Breast epithelium (tissue), 3 donors: ENCODE results near the gene JMY.

Source experiments
- POLR2A ChIP-seq: fragments of 450-650 bp; IDR thresholded peaks from one replicate; pipeline ENCODE4 v1.6.1; 2016; ENCODE audit warnings: antibody characterized with exemption, mild to moderate bottlenecking, moderate library complexity
- TF ChIP-seq, protein P1 (sequence below), 3 donors: fragments of 450-650 bp; IDR thresholded peaks; one replicate each; pipeline ENCODE4 v1.5.1; 2016 to 2017; ENCODE audit warnings: antibody characterized with exemption in 3 of 3, mild to moderate bottlenecking in 3 of 3, moderate library complexity in 3 of 3

- TF ChIP-seq, protein P1, sequence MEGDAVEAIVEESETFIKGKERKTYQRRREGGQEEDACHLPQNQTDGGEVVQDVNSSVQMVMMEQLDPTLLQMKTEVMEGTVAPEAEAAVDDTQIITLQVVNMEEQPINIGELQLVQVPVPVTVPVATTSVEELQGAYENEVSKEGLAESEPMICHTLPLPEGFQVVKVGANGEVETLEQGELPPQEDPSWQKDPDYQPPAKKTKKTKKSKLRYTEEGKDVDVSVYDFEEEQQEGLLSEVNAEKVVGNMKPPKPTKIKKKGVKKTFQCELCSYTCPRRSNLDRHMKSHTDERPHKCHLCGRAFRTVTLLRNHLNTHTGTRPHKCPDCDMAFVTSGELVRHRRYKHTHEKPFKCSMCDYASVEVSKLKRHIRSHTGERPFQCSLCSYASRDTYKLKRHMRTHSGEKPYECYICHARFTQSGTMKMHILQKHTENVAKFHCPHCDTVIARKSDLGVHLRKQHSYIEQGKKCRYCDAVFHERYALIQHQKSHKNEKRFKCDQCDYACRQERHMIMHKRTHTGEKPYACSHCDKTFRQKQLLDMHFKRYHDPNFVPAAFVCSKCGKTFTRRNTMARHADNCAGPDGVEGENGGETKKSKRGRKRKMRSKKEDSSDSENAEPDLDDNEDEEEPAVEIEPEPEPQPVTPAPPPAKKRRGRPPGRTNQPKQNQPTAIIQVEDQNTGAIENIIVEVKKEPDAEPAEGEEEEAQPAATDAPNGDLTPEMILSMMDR (IDR thresholded peaks at IDR 0.05): no peak
- no peak for TF ChIP-seq POLR2A
These were observed 51.4 kb downstream of the JMY start for GRCh38 chr5:79287380-79287779.
